Erythroblast (primary cell): ENCODE results near the gene AP1B1.

Experiments
- GATA1 ChIP-seq: IDR thresholded peaks from 2 replicates; pipeline ENCODE4 v1.6.1; 2011; ENCODE audit warnings: low read depth, mild to moderate bottlenecking, control low read depth, low read length, moderate library complexity
- POLR2A ChIP-seq: IDR thresholded peaks from 2 replicates; pipeline ENCODE4 v1.6.1; 2011; ENCODE audit warnings: mild to moderate bottlenecking, low read length

GRCh38 chr22:29292379-29292778 is 96.0 kb downstream of the AP1B1 start:
- TF ChIP-seq POLR2A (no peak), GATA1 (no peak)
